ENCODE data around the gene MAP3K6.

- TF ChIP-seq CTCF (IDR thresholded peaks at IDR 0.05; ENCODE audit: poor library complexity, severe bottlenecking) (no peak), EP300 (conservative IDR thresholded peaks at IDR 0.05; ENCODE audit: poor library complexity, severe bottlenecking) (no peak), POLR2AphosphoS5 (IDR thresholded peaks at IDR 0.05) (no peak), EZH2 (IDR thresholded peaks at IDR 0.05; ENCODE audit: borderline replicate concordance, insufficient read depth, low read length, poor library complexity, severe bottlenecking) (no peak), REST (IDR thresholded peaks at IDR 0.05; ENCODE audit: borderline replicate concordance) (no peak)
Observed at GRCh38 chr1:27341525-27342252, 25.1 kb downstream of the MAP3K6 start, which contains the start of gene SYTL1.

All from neural cell (in vitro differentiated cells).